Spinal cord (tissue), 10 donors: ENCODE measurements around the gene DSCAML1. TPM values are rescaled to one million over a fixed set of nuclear protein-coding genes. Genes with fewer than 3 reads are reported as not detected.
A peak's percentile ranks its signal among the peaks of the same experiment; 100 is the strongest.

Experiments used
- DNase-seq, 6 donors: peaks; one replicate each; pipeline versions ENCODE4 v3.0.0 to v3.0.0-alpha.2; 2013 to 2015; ENCODE audit warnings: low spot score in 6 of 6, low read depth in 4 of 6
- H3K27ac ChIP-seq: one replicate; pipeline ENCODE4 v1.5.1; 2013; ENCODE audit warnings: low read depth, low read length, control low read depth
- H3K27me3 ChIP-seq: one replicate; pipeline ENCODE4 v1.6.1; 2013; ENCODE audit warnings: low read length; ENCODE audit not compliant: control insufficient read depth, insufficient read depth
- H3K36me3 ChIP-seq: one replicate; pipeline ENCODE4 v1.6.1; 2013; ENCODE audit warnings: low read length; ENCODE audit not compliant: control insufficient read depth, insufficient read depth
- H3K4me1 ChIP-seq: one replicate; pipeline ENCODE4 v1.6.1; 2013; ENCODE audit warnings: low read length; ENCODE audit not compliant: control insufficient read depth, insufficient read depth
- H3K4me3 ChIP-seq: one replicate; pipeline ENCODE4 v1.5.1; 2013; ENCODE audit warnings: low read depth, low read length, control low read depth
- H3K9me3 ChIP-seq: one replicate; pipeline ENCODE4 v1.6.1; 2013; ENCODE audit warnings: low read length; ENCODE audit not compliant: control insufficient read depth, insufficient read depth
- WGBS: methylation state at CpG from one replicate; pipeline ENCODE4 v1.1.5; 2013; ENCODE audit warnings: missing lambda C conversion rate; ENCODE audit not compliant: insufficient coverage; 5-methylcytosine and 5-hydroxymethylcytosine counted together
- polyA plus RNA-seq, 2 donors: library from polyadenylated mRNA; unstranded; fragments of 120-200 nt; gene quantifications; one replicate each; pipeline ENCODE4 v1.2.1, GENCODE V29; 2013; ENCODE audit not compliant: insufficient read length in 2 of 2
- total RNA-seq, 2 donors: library from RNA; depleted of rRNA in 1 of 2; stranded (reverse); fragments of 120-200 nt in 1 of 2; fragments of >200 nt in 1 of 2; gene quantifications; one replicate each; pipeline versions ENCODE4 v1.2.3 to v1.2.4, GENCODE V29; 2013 to 2014
- donor health status: healthy.

DSCAML1 gene
- total and polyA plus RNA-seq, 4 donors = 3.5 to 14.4 (median 8.2) TPM

- no peaks in the 10 kb centered on the region for H3K27me3 ChIP-seq
- WGBS = 91% methylated on average over 12 of the region's 12 CpGs
- no peaks in the 10 kb centered on the region for H3K9me3 ChIP-seq
- no peak overlapping the region for H3K27ac ChIP-seq
- DNase-seq = no peak
- peaks cover 3% of the 10 kb centered on the region for H3K4me1 ChIP-seq
- H3K36me3 ChIP-seq = peaks cover 12% of the 10 kb centered on the region
- no peak overlapping the region for H3K4me3 ChIP-seq
Observed at GRCh38 chr11:117420143-117420485, 376.9 kb downstream of the DSCAML1 start.

GRCh38 chr11:117419482-117420142, 377.4 kb downstream of the DSCAML1 start:
- H3K27me3 ChIP-seq = no peaks in the 10 kb centered on the region
- no peak overlapping the region for H3K27ac ChIP-seq
- no peak for DNase-seq
- WGBS = 81% methylated on average over 11 of the region's 12 CpGs
- H3K36me3 ChIP-seq = peaks cover 12% of the 10 kb centered on the region
- no peak overlapping the region for H3K4me3 ChIP-seq
- H3K4me1 ChIP-seq = peaks cover 3% of the 10 kb centered on the region
- H3K9me3 ChIP-seq = no peaks in the 10 kb centered on the region

- Histone ChIP-seq H3K4me3 (no peak overlapping the region), H3K36me3 (peaks cover 12% of the 10 kb centered on the region), H3K27me3 (no peaks in the 10 kb centered on the region), H3K4me1 (peaks cover 3% of the 10 kb centered on the region), H3K27ac (no peak overlapping the region), H3K9me3 (no peaks in the 10 kb centered on the region)
- 76% methylated on average over 7 of the region's 12 CpGs for WGBS
- no peak for DNase-seq
Observed at GRCh38 chr11:117418737-117419481, 378.1 kb downstream of the DSCAML1 start.

- 87% methylated on average over 12 of the region's 12 CpGs for WGBS
Observed at GRCh38 chr11:117417856-117418255, 379.2 kb downstream of the DSCAML1 start.

GRCh38 chr11:117417342-117417741, 379.7 kb downstream of the DSCAML1 start:
- H3K4me3 ChIP-seq = no peak overlapping the region
- peaks cover 18% of the 10 kb centered on the region for H3K36me3 ChIP-seq
- H3K4me1 ChIP-seq = peaks cover 10% of the 10 kb centered on the region
- H3K9me3 ChIP-seq = no peaks in the 10 kb centered on the region
- no peaks in the 10 kb centered on the region for H3K27me3 ChIP-seq
- 83% methylated on average over 5 of the region's 6 CpGs for WGBS
- no peak overlapping the region for H3K27ac ChIP-seq
- DNase-seq = no peak

More at GRCh38 chr11:117417856-117418255, 379.2 kb downstream of the DSCAML1 start:
- no peak overlapping the region for H3K4me3 ChIP-seq
- H3K27ac ChIP-seq = no peak overlapping the region
- DNase-seq = no peak
- H3K27me3 ChIP-seq = no peaks in the 10 kb centered on the region
- peaks cover 5% of the 10 kb centered on the region for H3K4me1 ChIP-seq
- H3K36me3 ChIP-seq = peaks cover 15% of the 10 kb centered on the region
- no peaks in the 10 kb centered on the region for H3K9me3 ChIP-seq

- no peak overlapping the region for H3K4me3 ChIP-seq
- peaks cover 28% of the 10 kb centered on the region for H3K4me1 ChIP-seq
- 100% methylated on average over 2 of the region's 8 CpGs for WGBS
- H3K9me3 ChIP-seq = no peaks in the 10 kb centered on the region
- DNase-seq = no peak
- H3K36me3 ChIP-seq = peaks cover 32% of the 10 kb centered on the region
- H3K27me3 ChIP-seq = no peaks in the 10 kb centered on the region
- H3K27ac ChIP-seq = no peak overlapping the region
Observed at GRCh38 chr11:117415358-117415896, 381.6 kb downstream of the DSCAML1 start.

- DNase-seq = no peak
- Histone ChIP-seq H3K36me3 (peaks cover 28% of the 10 kb centered on the region), H3K4me1 (peaks cover 28% of the 10 kb centered on the region), H3K4me3 (no peak overlapping the region), H3K27me3 (no peaks in the 10 kb centered on the region), H3K27ac (no peak overlapping the region), H3K9me3 (no peaks in the 10 kb centered on the region)
- WGBS = 100% methylated on average over 1 of the region's 6 CpGs
Observed at GRCh38 chr11:117414724-117415123, 382.3 kb downstream of the DSCAML1 start.

GRCh38 chr11:117413616-117414015, 383.4 kb downstream of the DSCAML1 start:
- peak in 1 of 6 donors; percentile 41 for DNase-seq
- H3K4me3 ChIP-seq = no peak overlapping the region
- 95% methylated on average over 6 of the region's 7 CpGs for WGBS
- H3K27me3 ChIP-seq = no peaks in the 10 kb centered on the region
- H3K36me3 ChIP-seq = peaks cover 38% of the 10 kb centered on the region
- no peaks in the 10 kb centered on the region for H3K9me3 ChIP-seq
- H3K27ac ChIP-seq = no peak overlapping the region
- peaks cover 28% of the 10 kb centered on the region for H3K4me1 ChIP-seq

- H3K4me3 ChIP-seq = no peak overlapping the region
- no peaks in the 10 kb centered on the region for H3K27me3 ChIP-seq
- no peak for DNase-seq
- H3K4me1 ChIP-seq = peaks cover 28% of the 10 kb centered on the region
- WGBS = 80% methylated on average over 6 of the region's 8 CpGs
- no peak overlapping the region for H3K27ac ChIP-seq
- no peaks in the 10 kb centered on the region for H3K9me3 ChIP-seq
- H3K36me3 ChIP-seq = peaks cover 46% of the 10 kb centered on the region
Observed at GRCh38 chr11:117412653-117413275, 384.3 kb downstream of the DSCAML1 start.
